ENCODE data around the gene BICC1. TPM values are rescaled to one million over a fixed set of nuclear protein-coding genes. Genes with fewer than 3 reads are reported as not detected.

The BICC1 gene
- total and polyA plus RNA-seq, 2 experiments from 2014 or later: 5.8 to 20.4 TPM

DNA sequence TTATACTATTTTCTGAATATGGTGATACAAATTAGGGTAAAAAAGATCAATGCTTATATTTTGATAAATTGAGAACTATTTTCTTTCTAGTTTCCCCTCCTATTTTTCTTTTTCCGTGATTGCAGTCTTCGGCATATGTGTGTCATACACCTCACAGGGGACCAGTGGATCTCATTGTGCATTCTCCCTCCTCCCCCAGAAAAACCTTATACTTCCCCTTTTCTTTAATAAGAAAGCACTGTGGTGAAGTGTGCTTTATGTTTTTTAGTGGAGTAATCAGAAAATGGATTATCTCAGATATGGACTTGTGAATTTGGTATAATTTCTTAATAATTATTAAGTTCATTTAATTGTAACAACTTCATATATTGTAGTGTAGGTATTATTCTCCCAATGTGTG, 72.8 kb downstream of the BICC1 start:
- Histone ChIP-seq H3K4me1 (ENCODE audit: insufficient read depth) (no peaks in the 10 kb centered on the region), H3K4me2 (no peak overlapping the region), H3K4me3 (no peak overlapping the region), H2AFZ (no peak overlapping the region), H3K27me3 (no peaks in the 10 kb centered on the region), H3K27ac (no peak overlapping the region), H3K9me2 (replicated peaks; ENCODE audit: insufficient read depth) (no peaks in the 10 kb centered on the region), H3K79me2 (peaks cover 50% of the 10 kb centered on the region), H3K36me3 (replicated peaks; ENCODE audit: insufficient read depth, low read depth) (no peaks in the 10 kb centered on the region), H4K20me1 (ENCODE audit: insufficient read depth, poor library complexity, severe bottlenecking) (no peaks in the 10 kb centered on the region), H3K9me3 (ENCODE audit: low read depth) (no peaks in the 10 kb centered on the region)
- 93% methylated on average over 2 of the region's 2 CpGs for WGBS (ENCODE audit: low lambda C conversion rate, missing lambda C conversion rate)
- no peak for TF ChIP-seq EZH2 (IDR thresholded peaks at IDR 0.05; ENCODE audit: borderline replicate concordance)
- TF ChIP-seq, protein P1, sequence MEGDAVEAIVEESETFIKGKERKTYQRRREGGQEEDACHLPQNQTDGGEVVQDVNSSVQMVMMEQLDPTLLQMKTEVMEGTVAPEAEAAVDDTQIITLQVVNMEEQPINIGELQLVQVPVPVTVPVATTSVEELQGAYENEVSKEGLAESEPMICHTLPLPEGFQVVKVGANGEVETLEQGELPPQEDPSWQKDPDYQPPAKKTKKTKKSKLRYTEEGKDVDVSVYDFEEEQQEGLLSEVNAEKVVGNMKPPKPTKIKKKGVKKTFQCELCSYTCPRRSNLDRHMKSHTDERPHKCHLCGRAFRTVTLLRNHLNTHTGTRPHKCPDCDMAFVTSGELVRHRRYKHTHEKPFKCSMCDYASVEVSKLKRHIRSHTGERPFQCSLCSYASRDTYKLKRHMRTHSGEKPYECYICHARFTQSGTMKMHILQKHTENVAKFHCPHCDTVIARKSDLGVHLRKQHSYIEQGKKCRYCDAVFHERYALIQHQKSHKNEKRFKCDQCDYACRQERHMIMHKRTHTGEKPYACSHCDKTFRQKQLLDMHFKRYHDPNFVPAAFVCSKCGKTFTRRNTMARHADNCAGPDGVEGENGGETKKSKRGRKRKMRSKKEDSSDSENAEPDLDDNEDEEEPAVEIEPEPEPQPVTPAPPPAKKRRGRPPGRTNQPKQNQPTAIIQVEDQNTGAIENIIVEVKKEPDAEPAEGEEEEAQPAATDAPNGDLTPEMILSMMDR (IDR thresholded peaks at IDR 0.05; ENCODE audit: poor library complexity): no peak
- TF ChIP-seq EZH2phosphoT487 (IDR thresholded peaks at IDR 0.05; ENCODE audit: low read depth, severe bottlenecking, unreplicated experiment): no peak
- DNase-seq (ENCODE audit: low spot score): no peak

DNA sequence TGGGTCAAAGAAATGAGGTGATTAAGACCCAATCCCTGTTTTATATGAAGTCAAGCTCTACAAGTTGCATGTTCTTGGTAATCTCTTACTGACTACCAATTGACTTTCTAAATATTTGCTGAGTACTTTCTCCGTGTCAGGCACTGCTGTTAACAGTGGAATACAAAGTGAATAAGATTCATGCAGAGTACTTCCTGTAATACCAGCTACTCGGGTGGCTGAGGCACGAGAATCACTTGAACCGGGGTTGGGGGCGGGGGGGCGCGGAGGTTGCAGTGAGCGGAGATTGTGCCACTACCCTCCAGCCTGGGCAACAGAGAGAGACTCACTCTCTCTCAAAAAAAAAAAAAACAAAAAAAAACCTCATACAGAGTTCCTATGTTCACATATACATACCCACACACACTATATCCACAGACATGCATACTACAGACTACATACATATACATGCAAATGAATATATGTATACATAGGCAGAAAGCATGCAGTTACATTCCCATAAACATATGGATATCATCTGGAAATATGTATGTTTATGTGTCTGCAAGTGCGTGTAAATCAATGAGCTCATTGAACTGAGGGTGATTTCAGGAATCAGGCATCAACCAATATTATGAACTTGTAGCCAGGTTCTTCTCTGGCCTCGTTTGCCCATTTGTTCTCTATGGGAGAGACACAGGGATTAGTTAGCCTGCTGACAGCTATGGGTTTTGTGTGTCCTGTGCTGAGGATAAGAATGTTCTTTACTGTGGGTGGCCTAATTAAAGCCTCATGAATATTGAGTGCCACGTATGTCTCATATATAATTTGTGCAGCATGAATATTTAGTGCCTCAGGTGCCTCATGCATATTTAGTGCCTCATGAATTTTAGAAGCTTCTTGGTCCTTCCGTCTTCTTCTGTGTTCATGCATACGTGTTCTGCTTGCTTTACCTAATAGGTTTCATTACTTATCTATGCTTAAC, 73.9 kb downstream of the BICC1 start:
- Histone ChIP-seq H3K36me3 (replicated peaks; ENCODE audit: insufficient read depth, low read depth) (no peaks in the 10 kb centered on the region), H3K4me1 (ENCODE audit: insufficient read depth) (no peaks in the 10 kb centered on the region), H4K20me1 (ENCODE audit: insufficient read depth, poor library complexity, severe bottlenecking) (no peaks in the 10 kb centered on the region), H2AFZ (no peak overlapping the region), H3K4me2 (no peak overlapping the region), H3K4me3 (no peak overlapping the region), H3K9me3 (ENCODE audit: low read depth) (no peaks in the 10 kb centered on the region), H3K9me2 (replicated peaks; ENCODE audit: insufficient read depth) (no peaks in the 10 kb centered on the region), H3K27me3 (no peaks in the 10 kb centered on the region), H3K79me2 (peaks cover 39% of the 10 kb centered on the region), H3K27ac (no peak overlapping the region)
- TF ChIP-seq EZH2phosphoT487 (IDR thresholded peaks at IDR 0.05; ENCODE audit: low read depth, severe bottlenecking, unreplicated experiment): no peak
- TF ChIP-seq, protein P1 (IDR thresholded peaks at IDR 0.05; ENCODE audit: poor library complexity): no peak
- TF ChIP-seq EZH2 (IDR thresholded peaks at IDR 0.05; ENCODE audit: borderline replicate concordance): no peak
- no peak for DNase-seq (ENCODE audit: low spot score)
- WGBS (ENCODE audit: low lambda C conversion rate, missing lambda C conversion rate): 70% methylated on average over 13 of the region's 13 CpGs

DNA sequence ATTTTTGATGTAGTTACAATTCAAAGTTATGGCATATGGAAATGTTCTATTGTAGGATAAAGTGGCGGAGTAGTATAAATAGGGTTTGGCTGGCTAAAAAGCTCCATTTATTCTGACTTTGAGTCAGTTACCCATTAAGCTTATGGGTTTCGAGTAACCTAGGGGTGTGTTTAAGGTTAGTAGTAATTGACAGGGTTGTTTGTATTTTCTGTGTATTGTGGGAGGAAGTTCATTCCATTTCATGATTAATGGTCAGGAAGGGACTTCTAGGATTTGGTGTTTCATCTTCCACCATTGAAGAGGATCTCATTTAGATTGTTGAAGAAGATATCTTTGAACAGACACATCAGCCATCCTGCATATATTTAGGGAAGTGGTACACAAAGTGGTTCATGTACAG, 75.0 kb downstream of the BICC1 start:
- Histone ChIP-seq H3K27me3 (no peaks in the 10 kb centered on the region), H3K4me2 (no peak overlapping the region), H3K9me3 (ENCODE audit: low read depth) (no peaks in the 10 kb centered on the region), H2AFZ (no peak overlapping the region), H3K27ac (no peak overlapping the region), H3K79me2 (peaks cover 39% of the 10 kb centered on the region), H3K4me3 (no peak overlapping the region), H4K20me1 (ENCODE audit: insufficient read depth, poor library complexity, severe bottlenecking) (no peaks in the 10 kb centered on the region), H3K4me1 (ENCODE audit: insufficient read depth) (no peaks in the 10 kb centered on the region), H3K36me3 (replicated peaks; ENCODE audit: insufficient read depth, low read depth) (no peaks in the 10 kb centered on the region), H3K9me2 (replicated peaks; ENCODE audit: insufficient read depth) (no peaks in the 10 kb centered on the region)
- no peak for DNase-seq (ENCODE audit: low spot score)
- 77% methylated on average over 2 of the region's 2 CpGs for WGBS (ENCODE audit: low lambda C conversion rate, missing lambda C conversion rate)
- TF ChIP-seq EZH2phosphoT487 (IDR thresholded peaks at IDR 0.05; ENCODE audit: low read depth, severe bottlenecking, unreplicated experiment): no peak
- TF ChIP-seq, protein P1 (IDR thresholded peaks at IDR 0.05; ENCODE audit: poor library complexity): no peak
